CD1c-positive myeloid dendritic cell (primary cell): ENCODE data around the gene HACD1.

Experiments used
- DNase-seq: peaks from one replicate; pipeline ENCODE4 v3.0.0-alpha.2; 2016; ENCODE audit errors: extremely low spot score

The HACD1 gene, protein sequence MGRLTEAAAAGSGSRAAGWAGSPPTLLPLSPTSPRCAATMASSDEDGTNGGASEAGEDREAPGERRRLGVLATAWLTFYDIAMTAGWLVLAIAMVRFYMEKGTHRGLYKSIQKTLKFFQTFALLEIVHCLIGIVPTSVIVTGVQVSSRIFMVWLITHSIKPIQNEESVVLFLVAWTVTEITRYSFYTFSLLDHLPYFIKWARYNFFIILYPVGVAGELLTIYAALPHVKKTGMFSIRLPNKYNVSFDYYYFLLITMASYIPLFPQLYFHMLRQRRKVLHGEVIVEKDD

GRCh38 chr10:17617031-17617911 is at the start of gene HACD1:
TSS of gene HACD1 (minus strand) at chr10:17617374. CDS start at chr10:17617339, 35 bp downstream.
- DNase-seq = peak; percentile 65

- DNase-seq = peak; percentile 39
Measured at GRCh38 chr10:17665747-17666146, 48.6 kb upstream of the HACD1 start.

DNA sequence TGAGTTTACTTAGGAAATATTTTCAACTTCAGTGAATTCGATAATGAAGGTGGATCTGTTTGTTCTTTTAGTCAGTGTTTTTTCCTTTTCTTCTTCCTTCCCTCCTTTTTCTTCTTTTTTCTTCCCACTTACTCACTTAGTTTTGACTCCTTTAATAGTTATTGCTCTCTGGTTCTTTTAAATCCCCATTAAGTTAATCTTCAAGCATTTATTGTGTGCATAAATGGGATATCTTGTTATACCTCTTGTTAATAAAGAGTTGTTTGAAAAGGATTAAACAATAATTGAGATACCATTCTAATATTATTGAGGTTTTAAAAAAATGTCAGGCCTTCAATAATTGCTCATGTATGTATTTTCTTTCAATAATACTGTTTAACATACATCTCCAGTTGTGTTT is 46.3 kb upstream of the HACD1 start:
- DNase-seq = no peak

GRCh38 chr10:17662193-17663138 is 45.3 kb upstream of the HACD1 start:
- no peak for DNase-seq

- DNase-seq = no peak
Measured at GRCh38 chr10:17661510-17661909, 44.3 kb upstream of the HACD1 start.

DNA sequence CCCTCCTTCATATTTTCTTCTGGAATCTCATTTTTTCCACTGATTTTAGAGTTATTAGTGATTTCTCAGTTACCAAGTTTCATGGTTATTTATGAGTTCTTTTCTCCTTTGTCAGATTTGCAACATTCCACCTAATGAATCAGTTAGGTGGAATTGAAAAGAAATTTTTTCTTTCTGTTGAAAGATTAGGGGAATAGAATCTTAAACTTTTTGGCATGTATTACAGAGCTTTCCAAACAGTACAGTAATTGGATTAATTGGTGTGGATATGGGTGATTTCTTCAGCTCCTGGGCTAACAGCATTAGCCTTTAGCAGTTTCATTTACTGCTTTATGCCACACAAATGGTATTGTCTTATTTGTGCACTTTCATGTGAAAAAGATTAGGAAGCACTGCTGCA is 43.7 kb upstream of the HACD1 start:
- DNase-seq = no peak

DNA sequence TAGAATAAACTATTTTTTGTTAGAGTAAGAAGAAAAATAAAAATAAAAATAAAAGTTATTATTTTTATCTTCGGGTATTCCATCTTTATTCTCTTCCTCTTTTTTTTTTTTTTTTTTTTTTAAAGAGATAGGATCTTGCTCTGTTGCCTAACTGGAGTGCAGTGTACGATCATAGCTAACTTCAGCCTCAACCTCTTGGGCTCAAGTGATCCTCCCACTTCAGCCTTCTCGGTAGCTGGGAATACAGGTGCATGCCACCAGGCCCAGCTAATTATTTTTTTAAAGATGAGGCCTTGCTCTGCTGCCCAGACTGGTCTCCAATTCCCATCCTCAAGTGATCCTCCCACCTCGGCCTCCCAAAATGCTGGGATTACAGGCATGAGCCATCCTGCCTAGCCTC is 42.2 kb upstream of the HACD1 start:
- no peak for DNase-seq

- no peak for DNase-seq
Measured at GRCh38 chr10:17657103-17657500, 39.9 kb upstream of the HACD1 start.

DNA sequence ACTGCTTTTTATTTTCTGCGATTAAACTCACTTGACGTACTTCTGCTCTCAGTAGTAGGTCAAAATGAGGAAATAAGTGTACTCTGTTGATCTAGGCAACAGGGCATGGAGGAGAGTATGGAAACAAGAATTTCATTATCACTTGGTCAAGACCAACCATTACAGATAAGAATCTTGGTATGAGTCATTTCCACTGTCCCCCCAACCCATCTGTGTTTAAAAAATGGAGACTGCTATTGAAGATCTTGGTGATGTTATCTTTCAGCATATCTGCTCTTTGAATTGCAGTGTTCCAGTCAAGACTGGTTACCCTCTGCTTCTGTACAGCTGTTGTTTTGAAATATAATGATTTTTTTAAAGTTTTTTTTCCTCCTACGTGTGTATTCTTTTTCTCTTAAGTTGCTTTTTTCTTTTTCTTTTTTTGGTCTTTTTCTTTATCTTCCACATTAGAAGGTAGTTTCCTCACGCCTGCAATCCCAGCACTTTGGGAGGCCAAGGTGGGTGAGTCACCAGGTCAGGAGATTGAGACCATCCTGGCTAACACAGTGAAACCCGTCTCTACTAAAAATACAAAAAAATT is 38.5 kb upstream of the HACD1 start:
- peak; percentile 23 for DNase-seq

DNA sequence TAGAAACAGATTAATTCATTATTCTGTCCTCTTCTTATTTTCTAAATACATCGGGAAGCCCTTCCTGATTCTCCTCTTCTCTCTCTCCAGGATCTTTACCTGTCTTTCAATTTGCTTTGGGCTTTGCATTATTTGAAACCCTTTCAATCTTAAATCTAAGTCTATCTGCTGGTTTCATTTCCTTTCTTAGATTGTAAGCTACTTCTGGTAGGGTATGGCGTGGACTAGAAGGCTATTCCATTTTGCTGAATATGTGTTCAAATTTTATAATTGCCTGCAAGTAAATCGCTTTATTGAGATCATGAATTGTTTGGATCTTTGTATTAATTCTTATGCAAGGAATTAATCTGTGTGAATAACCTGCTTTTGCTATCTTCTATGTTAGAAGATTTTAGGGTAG is 37.8 kb upstream of the HACD1 start:
- no peak for DNase-seq

DNA sequence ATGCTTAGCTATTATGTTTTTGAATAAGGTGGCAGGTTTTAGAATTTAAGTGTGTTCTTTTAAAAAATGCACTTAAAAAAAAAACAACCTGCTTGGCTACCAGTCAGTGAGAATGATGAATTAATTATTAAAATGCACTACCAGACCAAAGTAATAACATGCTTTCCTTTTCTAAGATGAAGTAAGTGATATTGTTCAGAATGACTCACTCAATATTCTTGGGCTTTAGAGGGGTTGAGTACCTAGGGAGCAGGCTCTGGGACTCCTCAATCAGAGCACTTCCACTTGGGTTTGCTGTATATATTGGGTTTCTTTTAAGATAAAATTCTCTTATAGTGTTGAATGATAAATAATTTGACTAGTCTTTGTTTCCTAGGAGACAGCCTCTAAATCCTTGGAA is 35.4 kb upstream of the HACD1 start:
- no peak for DNase-seq

DNA sequence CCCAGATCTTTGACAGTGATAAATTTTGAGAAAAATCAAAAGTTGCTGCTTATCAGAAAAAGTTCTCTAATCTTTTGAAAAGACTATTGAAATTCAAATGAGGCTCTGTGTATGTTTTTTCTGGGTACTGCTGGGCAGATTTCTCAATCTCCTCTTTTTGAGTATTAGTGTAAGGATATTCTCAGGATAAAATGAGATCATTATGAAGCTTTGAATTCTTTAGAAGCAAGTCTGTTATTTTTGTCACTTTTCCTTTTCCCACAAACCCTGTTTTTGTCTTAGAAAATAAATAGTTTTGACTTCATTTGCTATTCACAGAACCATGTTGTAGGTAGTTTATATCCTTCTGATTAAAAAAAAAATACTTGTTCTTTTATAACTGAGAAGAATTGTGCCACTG is 34.7 kb upstream of the HACD1 start:
- DNase-seq = no peak

DNA sequence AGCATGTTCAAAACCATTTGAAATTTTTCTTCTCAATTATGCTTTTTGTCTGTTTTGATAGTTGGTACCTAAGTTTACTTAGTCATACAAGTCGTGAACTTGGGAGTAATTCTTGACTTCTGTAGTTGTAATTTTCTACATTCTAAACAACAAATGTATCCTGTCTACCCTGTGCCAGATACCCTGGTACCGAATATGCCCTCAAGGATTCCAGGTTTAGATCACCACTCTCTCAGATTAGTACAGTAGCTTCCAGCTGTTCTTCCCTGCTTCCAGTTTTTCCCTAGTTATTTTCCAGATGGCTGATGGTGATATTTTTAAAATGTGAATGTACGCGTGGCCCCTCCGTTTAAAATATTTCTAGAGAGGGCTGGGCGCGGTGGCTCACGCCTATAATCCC is 33.2 kb upstream of the HACD1 start:
- no peak for DNase-seq

DNA sequence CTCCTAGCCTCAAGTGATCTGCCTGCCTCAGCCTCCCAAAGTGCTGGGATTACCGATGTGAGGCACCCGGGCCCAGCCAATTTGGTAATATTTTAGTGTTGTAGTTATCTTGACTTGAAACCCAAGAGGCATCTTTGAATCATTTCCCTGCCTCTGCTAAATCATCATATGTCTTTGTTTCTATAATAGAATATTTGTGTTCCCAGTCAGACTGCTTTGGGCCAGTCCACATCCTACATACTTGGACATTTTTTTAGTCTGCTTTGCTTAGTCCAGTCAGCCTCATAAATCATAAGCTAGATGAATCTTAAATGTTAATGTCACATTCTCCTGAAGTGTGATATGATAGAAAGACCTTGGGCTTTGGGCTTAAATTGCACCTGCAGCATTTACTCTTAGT is 32.7 kb upstream of the HACD1 start:
- no peak for DNase-seq

DNA sequence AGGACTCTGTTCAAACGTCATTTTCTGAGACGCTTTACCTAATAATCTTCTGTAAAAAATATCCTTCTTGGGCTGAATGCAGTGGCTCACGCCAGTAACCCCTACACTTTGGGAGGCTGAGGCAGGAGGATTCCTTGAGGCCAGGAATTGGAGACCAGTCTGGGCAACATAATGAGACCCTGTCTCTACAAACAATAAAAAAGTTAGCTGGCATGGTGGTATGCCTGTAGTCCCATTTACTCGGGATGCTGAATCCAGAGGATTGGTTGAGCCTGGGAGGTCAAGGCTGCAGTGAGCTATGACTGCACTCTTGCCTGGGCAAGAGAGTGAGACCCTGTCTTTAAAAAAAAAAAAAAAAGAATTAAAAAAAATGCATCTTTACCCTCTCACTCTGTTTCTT is 31.9 kb upstream of the HACD1 start:
- no peak for DNase-seq

DNA sequence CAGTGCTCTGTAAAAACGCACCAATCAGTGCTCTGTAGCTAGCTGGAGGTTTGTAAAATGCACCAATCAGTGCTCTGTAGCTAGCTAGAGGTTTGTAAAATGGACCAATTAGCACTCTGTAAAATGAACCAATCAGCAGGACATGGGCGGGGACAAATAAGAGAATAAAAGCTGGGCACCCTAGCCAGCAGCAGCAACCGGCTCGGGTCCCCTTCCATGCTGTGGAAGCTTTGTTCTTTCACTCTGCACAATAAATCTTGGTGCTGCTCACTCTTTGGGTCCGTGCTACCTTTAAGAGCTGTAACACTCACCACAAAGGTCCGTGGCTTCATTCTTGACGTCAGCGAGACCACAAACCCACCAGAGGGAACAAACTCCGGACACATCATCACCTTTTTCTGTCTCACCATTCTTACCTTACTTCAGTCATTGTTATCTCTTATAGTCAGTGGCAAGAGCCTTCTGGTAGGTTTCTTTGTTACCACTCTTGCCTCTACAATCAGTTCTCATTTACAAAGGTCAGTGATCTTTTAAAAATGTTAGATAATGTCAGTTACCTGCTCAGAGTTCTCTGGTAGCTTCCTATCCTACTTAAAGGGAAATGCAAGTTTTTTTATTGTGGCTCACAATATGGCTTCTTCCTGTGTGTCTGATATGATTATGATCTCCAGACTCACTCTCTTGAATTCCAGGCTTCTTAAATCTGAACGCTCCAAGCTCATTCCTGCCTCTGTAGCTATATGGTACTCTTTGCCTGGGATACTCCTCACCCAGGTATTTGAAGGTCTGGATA is 31.3 kb upstream of the HACD1 start:
- DNase-seq = no peak

GRCh38 chr10:17647326-17647725 is 30.2 kb upstream of the HACD1 start:
- peak; percentile 57 for DNase-seq

DNA sequence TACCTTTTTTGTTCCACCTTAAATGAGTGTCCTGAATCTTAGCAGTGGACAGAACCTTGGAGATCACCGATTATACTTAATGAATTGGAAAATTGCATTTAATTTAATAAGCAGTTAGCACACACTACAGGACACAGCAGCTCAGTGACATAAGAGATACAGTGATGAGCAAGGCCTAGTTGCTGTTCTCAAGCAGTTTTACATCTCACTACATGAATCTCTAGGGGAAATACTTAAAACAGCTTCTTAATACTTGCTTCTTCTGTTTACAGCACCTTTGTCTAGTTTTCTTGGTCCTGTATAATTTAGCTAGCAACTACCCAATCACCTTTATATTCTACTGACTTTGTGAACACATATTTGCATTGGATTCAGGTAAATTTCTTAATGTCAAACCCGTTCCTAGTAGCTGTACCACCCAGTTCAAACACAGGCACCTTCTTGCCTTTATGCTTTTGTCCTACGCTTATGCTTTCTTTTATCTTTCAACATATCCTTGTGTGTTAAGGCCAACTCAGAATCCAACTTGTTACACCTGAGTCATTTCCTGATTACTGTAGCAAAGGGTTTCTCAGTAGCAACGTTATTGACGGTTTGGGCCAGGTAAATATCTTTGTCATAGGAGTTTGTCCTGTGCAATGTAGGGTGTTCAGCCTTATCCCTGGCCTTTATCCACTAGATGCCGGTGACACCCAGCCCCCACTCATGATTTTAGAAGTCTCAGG is 28.6 kb upstream of the HACD1 start:
- DNase-seq = peak; percentile 11

DNA sequence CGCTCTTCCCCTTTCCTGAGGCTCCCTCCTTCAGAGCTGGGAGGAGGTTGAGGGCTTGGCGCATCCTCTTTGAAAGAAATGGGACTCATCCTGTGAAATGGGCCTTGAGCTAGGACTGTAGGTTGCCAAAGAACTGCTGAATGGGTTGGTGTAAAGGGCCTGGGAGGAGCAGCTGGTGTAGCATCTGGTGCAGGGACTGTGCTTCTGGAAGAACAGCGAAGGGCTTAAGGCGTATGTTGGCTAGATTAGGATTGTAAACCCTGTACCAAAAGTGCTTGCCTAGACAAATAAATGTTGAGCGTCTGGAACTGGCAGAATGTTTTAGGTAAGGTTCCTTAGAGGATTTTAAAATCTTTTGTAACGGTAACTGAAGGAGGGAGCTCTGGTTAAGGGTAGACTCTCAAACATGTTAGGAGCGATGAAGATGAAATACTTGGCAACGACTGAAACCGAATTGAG is 27.3 kb upstream of the HACD1 start:
- DNase-seq = peak; percentile 51
